Measurements from ENCODE around the gene COL11A2. TPM values are rescaled to one million over a fixed set of nuclear protein-coding genes. Genes with fewer than 3 reads are reported as not detected.
A peak's percentile ranks its signal among the peaks of the same experiment; 100 is the strongest.

COL11A2 gene
- total and polyA plus RNA-seq, 5 donors, result 1.5 to 4.0 (median 2.9) TPM

- DNase-seq (no peak), ATAC-seq (no peak)
- Histone ChIP-seq H3K9me3 (ENCODE audit: control insufficient read depth, low read length) (no peaks in the 10 kb centered on the region), H3K4me3 (ENCODE audit: low read length) (no peak overlapping the region), H3K27ac (ENCODE audit: low read length) (no peak overlapping the region), H3K4me1 (ENCODE audit: control insufficient read depth, insufficient read depth, low read length) (no peaks in the 10 kb centered on the region), H3K27me3 (ENCODE audit: control insufficient read depth, insufficient read depth) (peaks cover 2% of the 10 kb centered on the region)
- intact Hi-C loops (cut with DNase I), result no loop called here
Measured at GRCh38 chr6:33114406-33114805, 77.9 kb downstream of the COL11A2 start.

GRCh38 chr6:33113755-33114154 lies 78.5 kb downstream of the COL11A2 start:
- intact Hi-C loops (cut with DNase I), result no loop called here
- ATAC-seq (no peak), DNase-seq (peak in 1 of 3 donors; percentile 28)
- Histone ChIP-seq H3K4me3 (ENCODE audit: low read length) (no peak overlapping the region), H3K27me3 (ENCODE audit: control insufficient read depth, insufficient read depth) (peaks cover 2% of the 10 kb centered on the region), H3K9me3 (ENCODE audit: control insufficient read depth, low read length) (no peaks in the 10 kb centered on the region), H3K27ac (ENCODE audit: low read length) (no peak overlapping the region), H3K4me1 (ENCODE audit: control insufficient read depth, insufficient read depth, low read length) (no peaks in the 10 kb centered on the region)
- 61% methylated on average over 7 of the region's 7 CpGs for WGBS

Small RNA genes lying within 50 kb of the gene (microRNA-seq; reads per million reads assigned to microRNA genes)
- gene MIR219A1, result 1.6 to 2.9 reads per million in 2 donors

Other genes with a start within 250 kb of the COL11A2 start
- gene HLA-DMA, start 239.4 kb downstream of the COL11A2 start, total RNA-seq, result 10 to 100 TPM; 16.2 to 26.6 (median 17.3) TPM
- 20.9 TPM for gene HLA-DMA, start 239.4 kb downstream of the COL11A2 start, polyA plus RNA-seq
- 100 to 1,000 TPM in 1 of 4 donors, 10 to 100 TPM in 3; 82.6 to 100 (median 86.9) TPM for gene BRD2, start 223.9 kb downstream of the COL11A2 start, total RNA-seq
- 73.1 TPM for gene BRD2, start 223.9 kb downstream of the COL11A2 start, polyA plus RNA-seq
- gene HLA-DOA, start 182.9 kb downstream of the COL11A2 start, total RNA-seq, result 1 to 10 TPM; 1.3 to 2.3 (median 1.8) TPM
- 1.2 TPM for gene HLA-DOA, start 182.9 kb downstream of the COL11A2 start, polyA plus RNA-seq
- gene HLA-DPA1, start 118.8 kb downstream of the COL11A2 start, total RNA-seq, result 10 to 100 TPM; 49.5 to 58.6 (median 54.1) TPM
- gene HLA-DPA1, start 118.8 kb downstream of the COL11A2 start, polyA plus RNA-seq, result 31.1 TPM
- 10 to 100 TPM; 46.2 to 71.0 (median 57.4) TPM for gene HLA-DPB1, start 116.5 kb downstream of the COL11A2 start, total RNA-seq
- gene HLA-DPB1, start 116.5 kb downstream of the COL11A2 start, polyA plus RNA-seq, result 35.9 TPM
- gene RXRB, start 8.2 kb upstream of the COL11A2 start, total RNA-seq, result 10 to 100 TPM; 32.8 to 44.8 (median 35.0) TPM
- 31.7 TPM for gene RXRB, start 8.2 kb upstream of the COL11A2 start, polyA plus RNA-seq
- gene SLC39A7, start 8.4 kb upstream of the COL11A2 start, total RNA-seq, result 100 to 1,000 TPM in 1 of 4 donors, 10 to 100 TPM in 3; 59.0 to 124 (median 81.6) TPM
- gene SLC39A7, start 8.4 kb upstream of the COL11A2 start, polyA plus RNA-seq, result 78.6 TPM
- 10 to 100 TPM; 16.9 to 20.2 (median 19.1) TPM for gene HSD17B8, start 12.2 kb upstream of the COL11A2 start, total RNA-seq
- 16.9 TPM for gene HSD17B8, start 12.2 kb upstream of the COL11A2 start, polyA plus RNA-seq
- gene RING1, start 16.0 kb upstream of the COL11A2 start, total RNA-seq, result 10 to 100 TPM; 30.4 to 38.2 (median 34.4) TPM
- gene RING1, start 16.0 kb upstream of the COL11A2 start, polyA plus RNA-seq, result 33.7 TPM
- 10 to 100 TPM; 31.1 to 39.1 (median 35.8) TPM for gene VPS52, start 79.4 kb upstream of the COL11A2 start, total RNA-seq
- gene VPS52, start 79.4 kb upstream of the COL11A2 start, polyA plus RNA-seq, result 34.6 TPM
- 1,000 to 10,000 TPM; 1,042 to 1,240 (median 1,130) TPM for gene RPS18, start 79.6 kb upstream of the COL11A2 start, total RNA-seq
- 1,903 TPM for gene RPS18, start 79.6 kb upstream of the COL11A2 start, polyA plus RNA-seq
- 10 to 100 TPM in 2 of 4 donors, 1 to 10 TPM in 2; 9.7 to 10.2 (median 9.9) TPM for gene B3GALT4, start 84.7 kb upstream of the COL11A2 start, total RNA-seq
- gene B3GALT4, start 84.7 kb upstream of the COL11A2 start, polyA plus RNA-seq, result 11.0 TPM
- gene WDR46, start 96.8 kb upstream of the COL11A2 start, total RNA-seq, result 10 to 100 TPM; 16.3 to 31.1 (median 18.5) TPM
- 15.5 TPM for gene WDR46, start 96.8 kb upstream of the COL11A2 start, polyA plus RNA-seq
- gene PFDN6, start 97.1 kb upstream of the COL11A2 start, total RNA-seq, result 10 to 100 TPM; 44.4 to 60.0 (median 50.1) TPM
- gene PFDN6, start 97.1 kb upstream of the COL11A2 start, polyA plus RNA-seq, result 143 TPM
- 10 to 100 TPM; 47.6 to 56.3 (median 54.5) TPM for gene RGL2, start 106.5 kb upstream of the COL11A2 start, total RNA-seq
- gene RGL2, start 106.5 kb upstream of the COL11A2 start, polyA plus RNA-seq, result 40.6 TPM
- 10 to 100 TPM; 85.1 to 91.6 (median 87.2) TPM for gene TAPBP, start 121.6 kb upstream of the COL11A2 start, total RNA-seq
- 35.3 TPM for gene TAPBP, start 121.6 kb upstream of the COL11A2 start, polyA plus RNA-seq
- gene ZBTB22, start 125.3 kb upstream of the COL11A2 start, total RNA-seq, result 10 to 100 TPM; 12.7 to 18.2 (median 15.5) TPM
- gene ZBTB22, start 125.3 kb upstream of the COL11A2 start, polyA plus RNA-seq, result 12.5 TPM
- gene DAXX, start 130.5 kb upstream of the COL11A2 start, total RNA-seq, result 10 to 100 TPM; 18.3 to 23.9 (median 20.8) TPM
- 17.6 TPM for gene DAXX, start 130.5 kb upstream of the COL11A2 start, polyA plus RNA-seq
- gene KIFC1, start 199.4 kb upstream of the COL11A2 start, total RNA-seq, result 1 to 10 TPM in 2 of 4 donors, under 1 TPM in 1, not detected in 1; 0.62 to 1.2 (median 1.1) TPM
- 0.16 TPM for gene KIFC1, start 199.4 kb upstream of the COL11A2 start, polyA plus RNA-seq
- gene PHF1, start 218.5 kb upstream of the COL11A2 start, total RNA-seq, result 10 to 100 TPM; 55.5 to 70.6 (median 65.4) TPM
- 76.4 TPM for gene PHF1, start 218.5 kb upstream of the COL11A2 start, polyA plus RNA-seq
- 100 to 1,000 TPM; 128 to 177 (median 133) TPM for gene CUTA, start 225.6 kb upstream of the COL11A2 start, total RNA-seq
- 170 TPM for gene CUTA, start 225.6 kb upstream of the COL11A2 start, polyA plus RNA-seq
- 10 to 100 TPM in 1 of 4 donors, 1 to 10 TPM in 3; 8.6 to 13.2 (median 9.0) TPM for gene SYNGAP1, start 227.6 kb upstream of the COL11A2 start, total RNA-seq
- gene SYNGAP1, start 227.6 kb upstream of the COL11A2 start, polyA plus RNA-seq, result 8.0 TPM